ENCODE measurements around the gene METTL2A.
"Not testable (repeated sequence)": the region's sequence is repeated elsewhere in the genome, so short reads cannot be mapped to it uniquely, and the experiment has no call there.

Gene METTL2A

DNA sequence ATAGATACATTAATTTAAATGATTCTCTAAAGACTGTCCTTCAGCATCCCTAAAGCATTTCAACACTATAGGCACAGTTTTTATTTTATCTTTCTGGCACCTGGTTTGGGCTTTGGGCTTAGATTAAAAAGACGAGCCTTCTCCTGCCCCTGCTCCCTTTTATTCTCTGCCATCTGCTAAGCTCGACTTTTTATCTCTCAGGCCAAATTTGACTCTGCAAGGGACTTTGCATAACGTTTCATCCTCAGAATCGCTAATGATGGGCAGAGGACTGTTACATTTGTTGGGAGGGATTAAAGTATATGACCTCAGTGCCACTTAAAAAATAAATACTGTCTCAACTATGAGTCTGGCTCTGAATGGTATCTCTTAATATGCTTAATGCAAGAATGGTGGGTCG, 29.3 kb downstream of the METTL2A start:
- H3K27ac ChIP-seq (ENCODE audit: insufficient read depth in 1 of 2, low read depth in 1 of 2, low read length in 2 of 2, poor library complexity in 1 of 2, severe bottlenecking in 2 of 2); POLR2A ChIA-PET; H3K27me3 ChIP-seq (replicated peaks in 2 of 5; ENCODE audit: control insufficient read depth in 4 of 5, insufficient read depth in 5 of 5, low read length in 4 of 5); CTCF ChIA-PET; DNase-seq; H3K36me3 ChIP-seq (ENCODE audit: control insufficient read depth in 4 of 4, insufficient read depth in 4 of 4, low read length in 3 of 4); H3K4me1 ChIP-seq (ENCODE audit: control extremely low read depth in 1 of 4, control insufficient read depth in 4 of 4, insufficient read depth in 4 of 4, low read length in 3 of 4); H3K9me3 ChIP-seq (ENCODE audit: control extremely low read depth in 1 of 5, control insufficient read depth in 4 of 5, insufficient read depth in 2 of 5, low read depth in 1 of 5, low read length in 4 of 5); H3K4me3 ChIP-seq (ENCODE audit: control insufficient read depth in 1 of 7, extremely low read depth in 1 of 7, insufficient read depth in 4 of 7, low read depth in 2 of 7, low read length in 6 of 7): not testable (repeated sequence)
- no CpG with 5 or more reads among the region's 5 CpGs for WGBS (ENCODE audit: insufficient coverage)

DNA sequence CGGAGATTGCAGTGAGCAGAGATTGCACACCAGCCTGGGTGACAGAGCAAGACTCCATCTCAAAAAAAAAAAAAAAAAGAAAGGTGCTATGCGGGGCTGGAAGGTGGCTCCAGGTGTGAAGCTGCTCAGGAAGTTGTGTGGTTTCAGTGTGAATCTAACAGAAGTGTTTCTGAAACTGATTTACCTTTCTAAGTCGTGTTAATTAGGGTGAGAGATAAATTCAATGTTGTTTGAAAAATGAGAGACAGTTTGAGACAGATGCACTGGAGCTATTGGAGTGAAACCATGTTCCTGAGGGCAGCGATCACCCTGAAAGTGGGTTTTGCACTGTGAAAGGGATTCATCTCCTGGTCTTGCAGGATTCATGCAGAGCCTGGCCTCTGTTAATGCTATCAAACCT, 30.0 kb downstream of the METTL2A start:
- H3K36me3 ChIP-seq (ENCODE audit: control insufficient read depth in 4 of 4, insufficient read depth in 4 of 4, low read length in 3 of 4); H3K27me3 ChIP-seq (replicated peaks in 2 of 5; ENCODE audit: control insufficient read depth in 4 of 5, insufficient read depth in 5 of 5, low read length in 4 of 5): not testable (repeated sequence)

DNA sequence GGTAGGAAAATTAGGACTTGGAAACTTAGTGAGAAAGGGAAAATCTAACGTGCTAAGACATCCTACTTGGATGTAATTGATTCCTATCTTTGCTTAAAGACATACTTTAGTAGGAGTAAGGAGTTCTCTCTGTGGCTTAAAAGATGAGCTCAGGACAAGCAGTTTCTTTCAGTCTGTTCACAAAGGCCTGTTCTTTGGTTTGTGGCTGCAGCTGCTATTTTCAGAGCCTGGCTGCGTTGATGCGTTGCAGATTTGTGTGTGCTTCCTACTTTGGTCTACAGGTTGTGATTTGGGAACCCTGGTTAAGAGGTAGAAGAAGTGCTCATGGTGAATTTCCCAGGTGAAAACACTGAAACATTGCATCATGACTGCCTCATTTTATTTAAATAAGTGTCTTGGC, 30.4 kb downstream of the METTL2A start:
- H3K9me3 ChIP-seq (ENCODE audit: control extremely low read depth in 1 of 5, control insufficient read depth in 4 of 5, insufficient read depth in 2 of 5, low read depth in 1 of 5, low read length in 4 of 5); CTCF ChIA-PET; H3K27me3 ChIP-seq (replicated peaks in 2 of 5; ENCODE audit: control insufficient read depth in 4 of 5, insufficient read depth in 5 of 5, low read length in 4 of 5); POLR2A ChIA-PET; H3K36me3 ChIP-seq (ENCODE audit: control insufficient read depth in 4 of 4, insufficient read depth in 4 of 4, low read length in 3 of 4); H3K27ac ChIP-seq (ENCODE audit: insufficient read depth in 1 of 2, low read depth in 1 of 2, low read length in 2 of 2, poor library complexity in 1 of 2, severe bottlenecking in 2 of 2); DNase-seq; H3K4me3 ChIP-seq (ENCODE audit: control insufficient read depth in 1 of 7, extremely low read depth in 1 of 7, insufficient read depth in 4 of 7, low read depth in 2 of 7, low read length in 6 of 7); H3K4me1 ChIP-seq (ENCODE audit: control extremely low read depth in 1 of 4, control insufficient read depth in 4 of 4, insufficient read depth in 4 of 4, low read length in 3 of 4): not testable (repeated sequence)
- no CpG with 5 or more reads among the region's 3 CpGs for WGBS (ENCODE audit: insufficient coverage)

More for the DNA sequence above, 30.0 kb downstream of the METTL2A start:
- H3K9me3 ChIP-seq (ENCODE audit: control extremely low read depth in 1 of 5, control insufficient read depth in 4 of 5, insufficient read depth in 2 of 5, low read depth in 1 of 5, low read length in 4 of 5); DNase-seq; POLR2A ChIA-PET; H3K4me1 ChIP-seq (ENCODE audit: control extremely low read depth in 1 of 4, control insufficient read depth in 4 of 4, insufficient read depth in 4 of 4, low read length in 3 of 4); CTCF ChIA-PET; H3K4me3 ChIP-seq (ENCODE audit: control insufficient read depth in 1 of 7, extremely low read depth in 1 of 7, insufficient read depth in 4 of 7, low read depth in 2 of 7, low read length in 6 of 7); H3K27ac ChIP-seq (ENCODE audit: insufficient read depth in 1 of 2, low read depth in 1 of 2, low read length in 2 of 2, poor library complexity in 1 of 2, severe bottlenecking in 2 of 2): not testable (repeated sequence)
- WGBS (ENCODE audit: insufficient coverage), result 63% methylated on average over 1 of the region's 4 CpGs

GRCh38 chr17:62456016-62456415, 32.3 kb downstream of the METTL2A start:
- no peaks in the 10 kb centered on the region for H3K27me3 ChIP-seq (replicated peaks in 2 of 5; ENCODE audit: control insufficient read depth in 4 of 5, insufficient read depth in 5 of 5, low read length in 4 of 5)
- no peak overlapping the region for H3K4me3 ChIP-seq (ENCODE audit: control insufficient read depth in 1 of 7, extremely low read depth in 1 of 7, insufficient read depth in 4 of 7, low read depth in 2 of 7, low read length in 6 of 7)
- no peaks in the 10 kb centered on the region for H3K9me3 ChIP-seq (ENCODE audit: control extremely low read depth in 1 of 5, control insufficient read depth in 4 of 5, insufficient read depth in 2 of 5, low read depth in 1 of 5, low read length in 4 of 5)
- DNase-seq, result no peak
- no peaks in the 10 kb centered on the region for H3K36me3 ChIP-seq (ENCODE audit: control insufficient read depth in 4 of 4, insufficient read depth in 4 of 4, low read length in 3 of 4)
- no peaks in the 10 kb centered on the region for H3K4me1 ChIP-seq (ENCODE audit: control extremely low read depth in 1 of 4, control insufficient read depth in 4 of 4, insufficient read depth in 4 of 4, low read length in 3 of 4)
- H3K27ac ChIP-seq (ENCODE audit: insufficient read depth in 1 of 2, low read depth in 1 of 2, low read length in 2 of 2, poor library complexity in 1 of 2, severe bottlenecking in 2 of 2), result no peak overlapping the region
- POLR2A ChIA-PET, result no interaction called here
- WGBS (ENCODE audit: insufficient coverage), result 97% methylated on average over 5 of the region's 7 CpGs
- CTCF ChIA-PET, result interaction anchor here (0.9 kb wide), 1 partner anchor 35 kb away, joined by 3 read pairs; no protein-coding TSS in a partner anchor

DNA sequence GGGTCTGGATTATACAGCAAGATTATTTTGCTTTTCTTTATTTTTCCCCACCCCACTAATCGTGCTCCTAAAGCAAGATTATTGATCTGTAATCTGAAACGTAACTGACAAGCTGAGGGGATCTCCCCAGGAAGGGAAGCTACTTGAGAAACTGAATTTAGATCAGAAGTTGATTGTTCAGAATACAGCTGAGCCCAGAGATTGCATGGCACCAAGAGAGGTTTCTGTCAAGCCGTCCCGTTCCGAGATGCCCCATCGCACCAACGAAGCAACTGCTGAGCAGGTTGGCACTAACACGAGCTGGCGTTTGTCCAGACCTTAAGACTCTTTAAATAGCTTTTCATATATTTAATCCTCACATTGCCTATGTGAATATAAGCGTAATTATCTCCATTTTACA, 34.8 kb downstream of the METTL2A start:
- POLR2A ChIA-PET, DNase-seq: not testable (repeated sequence)

DNA sequence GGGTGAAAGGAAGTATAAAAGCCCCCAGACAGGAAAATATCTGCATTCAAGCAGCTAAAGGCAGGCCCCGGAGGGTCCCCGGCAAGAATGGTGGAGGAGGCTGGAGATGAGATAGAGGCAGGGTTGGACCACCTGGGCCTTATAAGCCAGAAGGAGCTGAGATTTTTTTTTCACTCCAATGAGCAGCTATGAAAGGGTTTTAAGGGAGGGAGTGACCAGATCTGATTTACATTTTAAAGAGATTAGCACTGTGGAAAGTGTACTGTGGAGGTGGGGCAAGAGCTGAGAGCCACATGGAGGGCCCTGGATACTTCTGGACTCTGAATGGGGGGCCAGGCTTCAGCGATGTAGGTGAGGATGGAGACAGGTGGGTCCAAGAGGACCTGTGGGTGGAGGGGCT, 40.7 kb downstream of the METTL2A start:
- DNase-seq; H3K36me3 ChIP-seq (ENCODE audit: control insufficient read depth in 4 of 4, insufficient read depth in 4 of 4, low read length in 3 of 4); H3K9me3 ChIP-seq (ENCODE audit: control extremely low read depth in 1 of 5, control insufficient read depth in 4 of 5, insufficient read depth in 2 of 5, low read depth in 1 of 5, low read length in 4 of 5); H3K4me1 ChIP-seq (ENCODE audit: control extremely low read depth in 1 of 4, control insufficient read depth in 4 of 4, insufficient read depth in 4 of 4, low read length in 3 of 4); CTCF ChIA-PET; POLR2A ChIA-PET; H3K27ac ChIP-seq (ENCODE audit: insufficient read depth in 1 of 2, low read depth in 1 of 2, low read length in 2 of 2, poor library complexity in 1 of 2, severe bottlenecking in 2 of 2); H3K27me3 ChIP-seq (replicated peaks in 2 of 5; ENCODE audit: control insufficient read depth in 4 of 5, insufficient read depth in 5 of 5, low read length in 4 of 5); H3K4me3 ChIP-seq (ENCODE audit: control insufficient read depth in 1 of 7, extremely low read depth in 1 of 7, insufficient read depth in 4 of 7, low read depth in 2 of 7, low read length in 6 of 7): not testable (repeated sequence)
- WGBS (ENCODE audit: insufficient coverage), result 90% methylated on average over 2 of the region's 3 CpGs

More for the DNA sequence above, 34.8 kb downstream of the METTL2A start:
- CTCF ChIA-PET; H3K27me3 ChIP-seq (replicated peaks in 2 of 5; ENCODE audit: control insufficient read depth in 4 of 5, insufficient read depth in 5 of 5, low read length in 4 of 5); H3K4me1 ChIP-seq (ENCODE audit: control extremely low read depth in 1 of 4, control insufficient read depth in 4 of 4, insufficient read depth in 4 of 4, low read length in 3 of 4); H3K9me3 ChIP-seq (ENCODE audit: control extremely low read depth in 1 of 5, control insufficient read depth in 4 of 5, insufficient read depth in 2 of 5, low read depth in 1 of 5, low read length in 4 of 5); H3K36me3 ChIP-seq (ENCODE audit: control insufficient read depth in 4 of 4, insufficient read depth in 4 of 4, low read length in 3 of 4); H3K4me3 ChIP-seq (ENCODE audit: control insufficient read depth in 1 of 7, extremely low read depth in 1 of 7, insufficient read depth in 4 of 7, low read depth in 2 of 7, low read length in 6 of 7); H3K27ac ChIP-seq (ENCODE audit: insufficient read depth in 1 of 2, low read depth in 1 of 2, low read length in 2 of 2, poor library complexity in 1 of 2, severe bottlenecking in 2 of 2): not testable (repeated sequence)
- whole genome bisulfite sequencing (ENCODE audit: insufficient coverage), result 79% methylated on average over 6 of the region's 10 CpGs

- H3K27me3 ChIP-seq (replicated peaks in 2 of 5; ENCODE audit: control insufficient read depth in 4 of 5, insufficient read depth in 5 of 5, low read length in 4 of 5); H3K36me3 ChIP-seq (ENCODE audit: control insufficient read depth in 4 of 4, insufficient read depth in 4 of 4, low read length in 3 of 4); DNase-seq; H3K9me3 ChIP-seq (ENCODE audit: control extremely low read depth in 1 of 5, control insufficient read depth in 4 of 5, insufficient read depth in 2 of 5, low read depth in 1 of 5, low read length in 4 of 5); H3K4me3 ChIP-seq (ENCODE audit: control insufficient read depth in 1 of 7, extremely low read depth in 1 of 7, insufficient read depth in 4 of 7, low read depth in 2 of 7, low read length in 6 of 7); H3K27ac ChIP-seq (ENCODE audit: insufficient read depth in 1 of 2, low read depth in 1 of 2, low read length in 2 of 2, poor library complexity in 1 of 2, severe bottlenecking in 2 of 2); POLR2A ChIA-PET; H3K4me1 ChIP-seq (ENCODE audit: control extremely low read depth in 1 of 4, control insufficient read depth in 4 of 4, insufficient read depth in 4 of 4, low read length in 3 of 4): not testable (repeated sequence)
- WGBS (ENCODE audit: insufficient coverage), result 92% methylated on average over 7 of the region's 7 CpGs
- CTCF ChIA-PET, result interaction anchor here (0.7 kb wide), 1 partner anchor 43 kb away, joined by 3 read pairs; no protein-coding TSS in a partner anchor
Observed at GRCh38 chr17:62465271-62465670, 41.6 kb downstream of the METTL2A start.

Measured in common myeloid progenitor, CD34-positive (primary cell).